A549 (cell line): ENCODE measurements around the gene MESP1. TPM values are rescaled to one million over a fixed set of nuclear protein-coding genes. Genes with fewer than 3 reads are reported as not detected.

Source experiments
- ATAC-seq, 2 experiments: fragments of 200-7000 bp in 1 of 2; fragments of >200 bp in 1 of 2; cut with Nextera tagmentation in 1 of 2; cut with Tn5 transposase in 1 of 2; 3 replicates each; pipeline versions ENCODE4 v1.8.0 to v1.9.1; 2018 to 2020; ENCODE audit warnings: mild to moderate bottlenecking in 1 of 2, moderate library complexity in 1 of 2
- CTCF ChIA-PET: fragments of 300-600 bp; sonication (Branson Sonifier 250); formaldehyde crosslinking; extraction: SDS; loops from one replicate; lab custom pipeline; 2021; ENCODE audit warnings: antibody characterized with exemption, inconsistent platforms; lab: Yijun Ruan, JAX
- POLR2A ChIA-PET: fragments of 350-600 bp; formaldehyde crosslinking; extraction: SDS; loops from one replicate; lab custom pipeline; 2021; ENCODE audit warnings: antibody characterized with exemption, inconsistent platforms; lab: Yijun Ruan, JAX
- DNase-seq, 2 experiments: peaks; one replicate each; pipeline versions ENCODE4 v3.0.0 to v3.0.0-alpha.2; 2011 to 2016; ENCODE audit warnings: low read depth in 1 of 2, low spot score in 1 of 2
- FAIRE-seq: peaks from 2 replicates; lab custom pipeline; 2011; peaks lifted over from hg19 to GRCh38; lab: Jason Lieb, UNC
- H3K27ac ChIP-seq, 2 experiments: fragments of >200 bp; sonication (Bioruptor Twin); formaldehyde crosslinking; 3 replicates each; pipeline ENCODE4 v1.5.1; 2016 to 2017
- H3K4me1 ChIP-seq: fragments of >200 bp; sonication (Bioruptor Twin); formaldehyde crosslinking; 3 replicates; pipeline ENCODE4 v1.6.1; 2016
- H3K4me2 ChIP-seq: fragments of >200 bp; sonication (Bioruptor Twin); formaldehyde crosslinking; 3 replicates; pipeline ENCODE4 v1.6.1; 2016
- H3K4me3 ChIP-seq: fragments of >200 bp; sonication (Bioruptor Twin); formaldehyde crosslinking; 3 replicates; pipeline ENCODE4 v1.5.1; 2016
- H3K9me3 ChIP-seq: fragments of >200 bp; sonication (Bioruptor Twin); formaldehyde crosslinking; 3 replicates; pipeline ENCODE4 v1.6.1; 2016
- CEBPB ChIP-seq, 2 experiments: fragments of >200 bp in 1 of 2; sonication (Bioruptor Twin) in 1 of 2; formaldehyde crosslinking in 1 of 2; IDR thresholded peaks; 2 replicates each; pipeline ENCODE4 v1.6.1; 2012 to 2016
- HDAC2 ChIP-seq: fragments of 200-600 bp; sonication (generic); IDR thresholded peaks from 2 replicates; pipeline ENCODE4 v1.6.1; 2016
- HEYL ChIP-seq: fragments of 250-450 bp; sonication (Bioruptor Pico); IDR thresholded peaks from 2 replicates; pipeline ENCODE4 v1.8.0; 2021; ENCODE audit warnings: mild to moderate bottlenecking, moderate library complexity
- HOXB13 ChIP-seq: fragments of 250-450 bp; sonication (Bioruptor Pico); IDR thresholded peaks from 2 replicates; pipeline ENCODE4 v1.5.0; 2020; ENCODE audit warnings: low read depth, mild to moderate bottlenecking, moderate library complexity
- KDM5A ChIP-seq: fragments of 200-600 bp; sonication (generic); IDR thresholded peaks from 2 replicates; pipeline ENCODE4 v1.6.1; 2016; ENCODE audit warnings: antibody characterized with exemption, mild to moderate bottlenecking
- POLR2A ChIP-seq: IDR thresholded peaks from 2 replicates; pipeline ENCODE4 v1.6.1; 2012; ENCODE audit warnings: mild to moderate bottlenecking, low read length
- POLR2AphosphoS2 ChIP-seq: conservative IDR thresholded peaks from 2 replicates; pipeline ENCODE4 v1.6.1; 2012; ENCODE audit warnings: low read length, improper control_type of control experiment, inconsistent platforms
- SMC3 ChIP-seq: fragments of >200 bp; sonication (Bioruptor Twin); formaldehyde crosslinking; IDR thresholded peaks from 3 replicates; pipeline ENCODE4 v1.6.1; 2018; ENCODE audit warnings: inconsistent platforms
- ZNF302 ChIP-seq: fragments of 250-450 bp; sonication (Bioruptor Pico); IDR thresholded peaks from 2 replicates; pipeline ENCODE4 v1.9.0; 2021; ENCODE audit warnings: inconsistent platforms, mild to moderate bottlenecking, moderate library complexity
- ZSCAN20 ChIP-seq: fragments of 250-450 bp; sonication (Bioruptor Pico); IDR thresholded peaks from 2 replicates; pipeline ENCODE4 v1.8.0; 2022; ENCODE audit warnings: mild to moderate bottlenecking, moderate library complexity
- WGBS: methylation state at CpG from one replicate; pipeline ENCODE4 v1.1.6; 2017; ENCODE audit errors: missing lambda C conversion rate; 5-methylcytosine and 5-hydroxymethylcytosine counted together
- polyA plus RNA-seq, 4 experiments: library from polyadenylated mRNA; depleted of rRNA in 3 of 4; stranded (reverse); fragments of >200 nt; fragmentation: RNase III in 1 of 4; extraction: RNeasy Plus Mini Kit Qiagen cat#74134 plus additional on column Dnase treatment in 1 of 4; gene quantifications; 2 replicates in 3 of 4; 3 replicates in 1 of 4; pipeline ENCODE4 v1.2.3, GENCODE V29; 2011 to 2017
- TF ChIP-seq, protein P1 (sequence below): fragments of 450-650 bp; IDR thresholded peaks from 2 replicates; pipeline ENCODE4 v1.6.1; 2014; ENCODE audit warnings: antibody characterized with exemption
- TF ChIP-seq, protein P2 (sequence below): IDR thresholded peaks from 2 replicates; pipeline ENCODE4 v1.6.1; 2012
- TF ChIP-seq, protein P3 (sequence below): IDR thresholded peaks from 2 replicates; pipeline ENCODE4 v1.6.1; 2012; ENCODE audit warnings: low read depth, borderline replicate concordance
- TF ChIP-seq, protein P4 (sequence below): fragments of >200 bp; sonication (Bioruptor Twin); formaldehyde crosslinking; IDR thresholded peaks from 3 replicates; pipeline ENCODE4 v1.5.1; 2016
- TF ChIP-seq, protein P5 (sequence below): fragments of 250-450 bp; sonication (Bioruptor Pico); IDR thresholded peaks from 2 replicates; pipeline ENCODE4 v1.5.0; 2021; ENCODE audit warnings: mild to moderate bottlenecking, moderate library complexity, borderline replicate concordance
- TF ChIP-seq, protein P6 (sequence below): fragments of 150-350 bp; IDR thresholded peaks from 2 replicates; pipeline ENCODE4 v1.6.1; 2014; ENCODE audit warnings: low read depth, mild to moderate bottlenecking, low read length

The MESP1 gene
- polyA plus RNA-seq, 2 of the 4 experiments (the other 2 are of a cell fraction) = 1.2 to 2.7 TPM

DNA sequence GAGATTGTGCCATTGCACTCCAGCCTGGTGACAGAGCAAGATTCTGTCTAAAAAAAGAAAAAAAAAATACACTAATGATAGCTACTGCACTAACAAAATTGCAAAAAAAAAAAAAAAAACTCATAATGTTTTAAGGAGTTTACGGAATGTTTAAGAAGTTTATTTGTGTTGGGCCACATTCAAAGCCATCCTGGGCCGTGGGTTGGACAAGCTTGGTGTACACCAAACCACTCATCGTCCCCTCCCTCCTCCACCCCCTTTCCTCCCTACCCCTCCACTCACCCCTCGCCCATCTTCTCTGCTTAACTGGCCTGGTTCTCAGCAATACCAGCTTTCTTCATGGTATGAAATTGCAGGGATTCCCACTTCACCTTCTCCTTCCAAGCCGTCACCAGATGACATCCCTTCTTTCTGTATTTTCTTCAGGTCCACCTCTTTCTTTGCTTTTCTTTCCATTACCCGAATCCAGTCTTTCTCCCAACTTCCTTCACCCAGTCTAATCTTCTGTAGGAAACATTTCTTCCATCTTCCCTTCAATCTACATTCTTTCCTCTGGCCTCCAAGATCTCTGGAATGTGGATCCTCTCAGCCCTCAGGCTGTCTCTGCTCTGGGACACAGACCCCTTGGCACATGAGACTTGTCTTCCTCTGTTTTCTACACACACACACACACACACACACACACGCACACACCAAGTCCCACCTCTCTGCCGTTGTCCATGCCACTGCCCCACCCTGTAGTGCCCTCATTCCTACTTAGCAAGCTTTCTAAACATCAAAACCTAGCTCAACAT, 3.5 kb upstream of the MESP1 start:
- ATAC-seq (no peak), DNase-seq (peak in 1 of 2 experiments; percentile 30), FAIRE-seq (no peak)
- Histone ChIP-seq H3K27ac (no peak overlapping the region), H3K4me1 (peaks cover 22% of the 10 kb centered on the region), H3K4me3 (no peak overlapping the region), H3K9me3 (no peaks in the 10 kb centered on the region), H3K4me2 (peak overlapping the region; percentile 3; the same call in 1 of the 3 replicates)
- TF ChIP-seq ZNF302 (CRISPR knock-in tag) (no peak), HOXB13 (CRISPR knock-in tag) (no peak)
- TF ChIP-seq, protein P1, sequence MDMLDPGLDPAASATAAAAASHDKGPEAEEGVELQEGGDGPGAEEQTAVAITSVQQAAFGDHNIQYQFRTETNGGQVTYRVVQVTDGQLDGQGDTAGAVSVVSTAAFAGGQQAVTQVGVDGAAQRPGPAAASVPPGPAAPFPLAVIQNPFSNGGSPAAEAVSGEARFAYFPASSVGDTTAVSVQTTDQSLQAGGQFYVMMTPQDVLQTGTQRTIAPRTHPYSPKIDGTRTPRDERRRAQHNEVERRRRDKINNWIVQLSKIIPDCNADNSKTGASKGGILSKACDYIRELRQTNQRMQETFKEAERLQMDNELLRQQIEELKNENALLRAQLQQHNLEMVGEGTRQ = no peak
- TF ChIP-seq, protein P2, sequence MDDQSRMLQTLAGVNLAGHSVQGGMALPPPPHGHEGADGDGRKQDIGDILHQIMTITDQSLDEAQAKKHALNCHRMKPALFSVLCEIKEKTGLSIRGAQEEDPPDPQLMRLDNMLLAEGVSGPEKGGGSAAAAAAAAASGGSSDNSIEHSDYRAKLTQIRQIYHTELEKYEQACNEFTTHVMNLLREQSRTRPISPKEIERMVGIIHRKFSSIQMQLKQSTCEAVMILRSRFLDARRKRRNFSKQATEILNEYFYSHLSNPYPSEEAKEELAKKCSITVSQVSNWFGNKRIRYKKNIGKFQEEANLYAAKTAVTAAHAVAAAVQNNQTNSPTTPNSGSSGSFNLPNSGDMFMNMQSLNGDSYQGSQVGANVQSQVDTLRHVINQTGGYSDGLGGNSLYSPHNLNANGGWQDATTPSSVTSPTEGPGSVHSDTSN = no peak
- TF ChIP-seq, protein P3, sequence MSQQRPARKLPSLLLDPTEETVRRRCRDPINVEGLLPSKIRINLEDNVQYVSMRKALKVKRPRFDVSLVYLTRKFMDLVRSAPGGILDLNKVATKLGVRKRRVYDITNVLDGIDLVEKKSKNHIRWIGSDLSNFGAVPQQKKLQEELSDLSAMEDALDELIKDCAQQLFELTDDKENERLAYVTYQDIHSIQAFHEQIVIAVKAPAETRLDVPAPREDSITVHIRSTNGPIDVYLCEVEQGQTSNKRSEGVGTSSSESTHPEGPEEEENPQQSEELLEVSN = no peak
- CTCF ChIA-PET = interaction anchor here (1.0 to 17.7 kb wide), 11 partner anchors 9 to 316 kb away, joined by 3 to 491 read pairs (median 8); partner anchors contain the start of genes AP3S2 and MESP2
- 56% methylated on average over 8 of the region's 8 CpGs for whole genome bisulfite sequencing
- POLR2A ChIA-PET = interaction anchor here (0.7 kb wide), 1 partner anchor 158 kb away, joined by 3 read pairs; no protein-coding TSS in a partner anchor

DNA sequence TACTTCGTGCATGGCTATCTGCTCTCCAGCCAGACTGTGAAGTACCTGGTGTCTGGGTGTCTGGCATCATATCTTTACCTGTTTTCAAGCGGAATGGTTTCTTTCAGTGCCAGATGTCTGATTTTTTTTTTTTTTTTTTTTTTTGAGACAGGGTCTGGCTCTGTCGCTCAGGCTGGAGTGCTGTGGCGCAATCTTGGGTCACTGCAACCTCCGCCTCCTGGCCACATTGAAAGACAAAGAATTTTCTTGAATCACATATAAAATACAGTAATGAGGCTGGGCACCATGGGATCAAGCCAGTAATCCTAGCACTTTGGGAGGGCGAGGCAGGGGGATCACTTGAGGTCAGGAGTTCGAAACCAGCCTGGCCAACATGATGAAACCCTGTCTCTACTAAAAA, 2.8 kb upstream of the MESP1 start:
- CTCF ChIA-PET = interaction anchor here (0.7 to 17.7 kb wide), 11 partner anchors 7 to 395 kb away, joined by 3 to 491 read pairs (median 12); partner anchors contain the start of gene MESP2
- H3K4me3 ChIP-seq = no peak overlapping the region
- TF ChIP-seq CEBPB (IDR thresholded peaks at IDR 0.05) = 0 out of 4 replicates have a peak, but pooled peaks of 1 of the 2 experiments have one; percentile 11
- no peak for TF ChIP-seq KDM5A
- TF ChIP-seq, all 56 proteins: peak for 1
- FAIRE-seq (no peak), DNase-seq (no peak), ATAC-seq (no peak)
- Histone ChIP-seq H3K27ac (no peak overlapping the region), H3K4me1 (peaks cover 23% of the 10 kb centered on the region), H3K4me2 (no peak overlapping the region), H3K9me3 (no peaks in the 10 kb centered on the region)
- WGBS = 92% methylated on average over 7 of the region's 7 CpGs
- POLR2A ChIA-PET = interaction anchor here (0.7 kb wide), 1 partner anchor 159 kb away, joined by 3 read pairs; no protein-coding TSS in a partner anchor

DNA sequence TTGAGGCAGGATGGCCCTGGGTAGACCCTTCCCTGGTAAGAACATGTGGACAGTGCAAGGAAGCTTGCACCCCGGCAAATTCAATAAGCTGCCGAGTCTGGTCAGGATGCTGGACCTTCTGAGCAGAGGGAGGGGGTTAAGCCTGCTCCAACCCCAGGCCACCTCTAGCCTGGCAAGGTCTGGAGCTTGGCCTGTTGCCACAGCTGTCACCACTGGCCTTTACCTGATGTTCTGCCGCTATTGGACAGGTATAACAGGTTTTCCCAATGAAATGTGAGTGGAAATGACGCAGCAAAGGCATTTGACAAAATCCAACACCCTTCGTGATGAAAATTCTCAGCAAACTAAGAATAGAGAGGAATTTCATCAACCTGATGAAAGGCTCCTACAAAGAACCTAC, 699 bp upstream of the MESP1 start:
- DNase-seq = no peak
- Histone ChIP-seq H3K4me3 (peak overlapping the region; percentile 60; the same call in 2 of the 3 replicates), H3K4me1 (peaks cover 23% of the 10 kb centered on the region), H3K4me2 (peak overlapping the region; percentile 93), H3K9me3 (no peaks in the 10 kb centered on the region), H3K27ac (peak overlapping the region in 1 of 2 experiments; percentile 91; a peak in 2 of 6 replicates)
- no peak for FAIRE-seq
- ChIA-PET CTCF (interaction anchor here (1.0 to 17.7 kb wide), 12 partner anchors 9 to 136 kb away, joined by 3 to 491 read pairs (median 5); partner anchors contain the start of gene MESP2), POLR2A (interaction anchor here (0.8 kb wide), 1 partner anchor 123 kb away, joined by 3 read pairs; no protein-coding TSS in a partner anchor)
- WGBS = 96% methylated on average over 5 of the region's 5 CpGs
- peak; percentile 11; the same call in 1 of the 2 replicates for TF ChIP-seq POLR2A
- TF ChIP-seq, protein P4, sequence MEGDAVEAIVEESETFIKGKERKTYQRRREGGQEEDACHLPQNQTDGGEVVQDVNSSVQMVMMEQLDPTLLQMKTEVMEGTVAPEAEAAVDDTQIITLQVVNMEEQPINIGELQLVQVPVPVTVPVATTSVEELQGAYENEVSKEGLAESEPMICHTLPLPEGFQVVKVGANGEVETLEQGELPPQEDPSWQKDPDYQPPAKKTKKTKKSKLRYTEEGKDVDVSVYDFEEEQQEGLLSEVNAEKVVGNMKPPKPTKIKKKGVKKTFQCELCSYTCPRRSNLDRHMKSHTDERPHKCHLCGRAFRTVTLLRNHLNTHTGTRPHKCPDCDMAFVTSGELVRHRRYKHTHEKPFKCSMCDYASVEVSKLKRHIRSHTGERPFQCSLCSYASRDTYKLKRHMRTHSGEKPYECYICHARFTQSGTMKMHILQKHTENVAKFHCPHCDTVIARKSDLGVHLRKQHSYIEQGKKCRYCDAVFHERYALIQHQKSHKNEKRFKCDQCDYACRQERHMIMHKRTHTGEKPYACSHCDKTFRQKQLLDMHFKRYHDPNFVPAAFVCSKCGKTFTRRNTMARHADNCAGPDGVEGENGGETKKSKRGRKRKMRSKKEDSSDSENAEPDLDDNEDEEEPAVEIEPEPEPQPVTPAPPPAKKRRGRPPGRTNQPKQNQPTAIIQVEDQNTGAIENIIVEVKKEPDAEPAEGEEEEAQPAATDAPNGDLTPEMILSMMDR = no peak
- no peak for ATAC-seq

DNA sequence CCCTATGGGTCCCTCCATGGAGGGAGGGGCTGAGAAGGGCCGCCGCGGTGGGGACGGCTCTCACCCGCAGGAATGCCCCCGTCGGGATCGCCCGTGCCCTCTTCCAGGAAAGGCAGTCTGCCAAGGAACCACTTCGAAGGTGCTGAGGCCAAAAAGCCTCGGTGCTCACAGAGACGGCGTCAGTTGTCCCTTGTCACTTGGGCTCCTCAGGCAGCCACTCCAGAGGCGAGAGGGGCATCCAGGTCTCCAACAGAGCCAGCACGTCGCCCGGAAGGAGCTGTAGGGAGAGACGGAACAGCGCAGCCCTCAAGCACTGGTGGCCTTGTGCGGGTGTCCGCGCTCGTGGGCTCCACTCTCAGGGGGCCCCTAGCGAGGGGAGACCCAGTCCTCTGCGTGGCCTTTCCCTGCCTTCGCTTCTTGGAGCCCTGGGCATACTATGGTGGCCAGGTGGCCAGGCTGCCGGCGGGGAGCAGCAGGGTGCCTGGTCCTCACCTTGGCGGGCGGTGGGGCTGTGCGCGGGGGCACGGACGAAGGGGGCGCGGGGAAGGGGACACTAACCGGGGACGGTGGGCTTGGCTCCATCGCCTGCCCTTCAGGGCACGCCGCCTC, 994 bp downstream of the MESP1 start:
- peak overlapping the region; percentile 60 for H3K4me3 ChIP-seq
- FAIRE-seq (no peak), ATAC-seq (peak; percentile 15 to 31), DNase-seq (no peak)
- CTCF ChIA-PET = interaction anchor here (0.7 to 17.7 kb wide), 22 partner anchors 9 to 471 kb away, joined by 3 to 491 read pairs (median 4); partner anchors contain the start of genes AP3S2 and MESP2
- H3K4me2 ChIP-seq = peak overlapping the region; percentile 93
- H3K9me3 ChIP-seq = no peaks in the 10 kb centered on the region
- peaks cover 18% of the 10 kb centered on the region for H3K4me1 ChIP-seq
- POLR2A ChIA-PET = interaction anchor here (0.6 to 1.7 kb wide), 10 partner anchors 10 to 248 kb away, joined by 3 to 9 read pairs (median 4); partner anchors contain the start of genes AP3S2 and TICRR
- peak overlapping the region; percentile 81 to 91 for H3K27ac ChIP-seq
- WGBS = 75% methylated on average over 24 of the region's 41 CpGs
- TF ChIP-seq, protein P3 = no peak
- TF ChIP-seq, protein P5, sequence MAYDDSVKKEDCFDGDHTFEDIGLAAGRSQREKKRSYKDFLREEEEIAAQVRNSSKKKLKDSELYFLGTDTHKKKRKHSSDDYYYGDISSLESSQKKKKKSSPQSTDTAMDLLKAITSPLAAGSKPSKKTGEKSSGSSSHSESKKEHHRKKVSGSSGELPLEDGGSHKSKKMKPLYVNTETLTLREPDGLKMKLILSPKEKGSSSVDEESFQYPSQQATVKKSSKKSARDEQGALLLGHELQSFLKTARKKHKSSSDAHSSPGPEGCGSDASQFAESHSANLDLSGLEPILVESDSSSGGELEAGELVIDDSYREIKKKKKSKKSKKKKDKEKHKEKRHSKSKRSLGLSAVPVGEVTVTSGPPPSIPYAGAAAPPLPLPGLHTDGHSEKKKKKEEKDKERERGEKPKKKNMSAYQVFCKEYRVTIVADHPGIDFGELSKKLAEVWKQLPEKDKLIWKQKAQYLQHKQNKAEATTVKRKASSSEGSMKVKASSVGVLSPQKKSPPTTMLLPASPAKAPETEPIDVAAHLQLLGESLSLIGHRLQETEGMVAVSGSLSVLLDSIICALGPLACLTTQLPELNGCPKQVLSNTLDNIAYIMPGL (CRISPR knock-in tag) = no peak
- TF ChIP-seq HEYL (CRISPR knock-in tag) = no peak
- no peak for TF ChIP-seq POLR2AphosphoS2
- no peak for TF ChIP-seq HDAC2
- TF ChIP-seq, protein P6, sequence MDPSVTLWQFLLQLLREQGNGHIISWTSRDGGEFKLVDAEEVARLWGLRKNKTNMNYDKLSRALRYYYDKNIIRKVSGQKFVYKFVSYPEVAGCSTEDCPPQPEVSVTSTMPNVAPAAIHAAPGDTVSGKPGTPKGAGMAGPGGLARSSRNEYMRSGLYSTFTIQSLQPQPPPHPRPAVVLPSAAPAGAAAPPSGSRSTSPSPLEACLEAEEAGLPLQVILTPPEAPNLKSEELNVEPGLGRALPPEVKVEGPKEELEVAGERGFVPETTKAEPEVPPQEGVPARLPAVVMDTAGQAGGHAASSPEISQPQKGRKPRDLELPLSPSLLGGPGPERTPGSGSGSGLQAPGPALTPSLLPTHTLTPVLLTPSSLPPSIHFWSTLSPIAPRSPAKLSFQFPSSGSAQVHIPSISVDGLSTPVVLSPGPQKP = no peak
- TF ChIP-seq SMC3 = no peak
- TF ChIP-seq ZSCAN20 (CRISPR knock-in tag) = no peak
